Lung (tissue), 12 donors: ENCODE measurements around the gene TFIP11. TPM values are rescaled to one million over a fixed set of nuclear protein-coding genes. Genes with fewer than 3 reads are reported as not detected.

Experiments
- ATAC-seq: fragments of 200-7000 bp; cut with Tn5 transposase; one replicate; pipeline ENCODE4 v1.9.1; 2020; ENCODE audit warnings: moderate number of reproducible peaks; ENCODE audit not compliant: insufficient read depth, low FRiP score
- DNase-seq, 3 donors: peaks; one replicate each; pipeline ENCODE4 v3.0.0-alpha.2; 2013 to 2017
- H3K27ac ChIP-seq, 2 donors: one replicate each; pipeline ENCODE4 v1.5.1; 2013; ENCODE audit warnings: mild to moderate bottlenecking in 2 of 2, moderate library complexity in 2 of 2, control low read depth in 1 of 2, inconsistent platforms in 1 of 2, low read depth in 1 of 2, low read length in 1 of 2
- H3K27me3 ChIP-seq, 3 donors: one replicate each; pipeline ENCODE4 v1.5.1; 2013; ENCODE audit warnings: low read length in 2 of 3; ENCODE audit not compliant: control insufficient read depth in 3 of 3, insufficient read depth in 3 of 3
- H3K36me3 ChIP-seq, 4 donors: one replicate each; pipeline ENCODE4 v1.5.1; 2013; ENCODE audit warnings: low read length in 4 of 4, mild to moderate bottlenecking in 1 of 4, moderate library complexity in 1 of 4; ENCODE audit not compliant: control insufficient read depth in 4 of 4, insufficient read depth in 4 of 4
- H3K4me1 ChIP-seq, 5 donors: one replicate each; pipeline ENCODE4 v1.5.1; 2013; ENCODE audit warnings: low read length in 5 of 5, mild to moderate bottlenecking in 2 of 5, moderate library complexity in 1 of 5; ENCODE audit not compliant: control insufficient read depth in 5 of 5, insufficient read depth in 5 of 5
- H3K4me3 ChIP-seq: one replicate; pipeline ENCODE4 v1.5.1; 2013; ENCODE audit warnings: mild to moderate bottlenecking, control low read depth, moderate library complexity
- H3K9ac ChIP-seq, 2 donors: one replicate each; pipeline ENCODE4 v1.5.1; 2013; ENCODE audit warnings: low read length in 2 of 2, control low read depth in 1 of 2; ENCODE audit not compliant: insufficient read depth in 1 of 2
- H3K9me3 ChIP-seq, 4 donors: one replicate each; pipeline ENCODE4 v1.5.1; 2013; ENCODE audit warnings: low read length in 3 of 4, mild to moderate bottlenecking in 1 of 4, moderate library complexity in 1 of 4; ENCODE audit not compliant: control insufficient read depth in 4 of 4, insufficient read depth in 3 of 4
- WGBS, 2 donors: extraction: QIAGEN DNeasy Blood & Tissue Kit; methylation state at CpG; one replicate each; pipeline ENCODE4 v1.1.7; 2013; 5-methylcytosine and 5-hydroxymethylcytosine counted together
- polyA plus RNA-seq, 2 donors: library from polyadenylated mRNA; stranded (reverse); fragments of 200-250 nt; gene quantifications; one replicate each; pipeline ENCODE4 v1.2.1, GENCODE V29; 2013
- total RNA-seq, 2 donors: library from RNA; depleted of rRNA in 1 of 2; stranded (reverse); fragments of >200 nt in 1 of 2; gene quantifications; one replicate each; pipeline ENCODE4 v1.2.1, GENCODE V29; 2014 to 2021
- TF ChIP-seq, protein P1 (sequence below): IDR thresholded peaks from 2 replicates; pipeline ENCODE4 v1.5.1; 2012; ENCODE audit warnings: mild to moderate bottlenecking; ENCODE audit errors: control extremely low read depth, extremely low read depth
- donor health status: control.
- donor health status: control.
- donor health status: Bipolar disorder and iron deficiency.
- donor health status: healthy.
- donor health status: DM: yes; HTN: yes; CAD: no.

TFIP11 gene
- total and polyA plus RNA-seq, 4 donors: 18.4 to 37.2 (median 24.5) TPM

DNA sequence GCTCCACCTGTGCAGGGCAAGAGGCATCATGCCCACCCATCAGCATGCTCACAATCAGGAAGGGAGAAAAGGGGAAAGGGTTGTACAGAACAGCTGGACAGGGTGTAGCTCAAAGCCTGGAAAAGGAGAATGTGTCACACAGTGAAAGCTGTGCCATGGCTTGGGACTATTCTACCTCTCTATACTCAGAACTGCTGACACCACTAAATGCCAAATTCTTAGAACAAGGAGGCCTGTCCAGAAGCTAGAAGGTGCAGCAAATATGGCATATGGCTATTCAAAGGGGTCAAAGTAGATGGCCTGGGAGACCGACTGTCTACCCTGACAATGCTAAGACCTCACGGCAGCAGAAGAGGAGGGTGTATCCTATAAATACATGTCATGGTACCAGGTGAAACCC is 41.5 kb downstream of the TFIP11 start:
- TF ChIP-seq, protein P1, sequence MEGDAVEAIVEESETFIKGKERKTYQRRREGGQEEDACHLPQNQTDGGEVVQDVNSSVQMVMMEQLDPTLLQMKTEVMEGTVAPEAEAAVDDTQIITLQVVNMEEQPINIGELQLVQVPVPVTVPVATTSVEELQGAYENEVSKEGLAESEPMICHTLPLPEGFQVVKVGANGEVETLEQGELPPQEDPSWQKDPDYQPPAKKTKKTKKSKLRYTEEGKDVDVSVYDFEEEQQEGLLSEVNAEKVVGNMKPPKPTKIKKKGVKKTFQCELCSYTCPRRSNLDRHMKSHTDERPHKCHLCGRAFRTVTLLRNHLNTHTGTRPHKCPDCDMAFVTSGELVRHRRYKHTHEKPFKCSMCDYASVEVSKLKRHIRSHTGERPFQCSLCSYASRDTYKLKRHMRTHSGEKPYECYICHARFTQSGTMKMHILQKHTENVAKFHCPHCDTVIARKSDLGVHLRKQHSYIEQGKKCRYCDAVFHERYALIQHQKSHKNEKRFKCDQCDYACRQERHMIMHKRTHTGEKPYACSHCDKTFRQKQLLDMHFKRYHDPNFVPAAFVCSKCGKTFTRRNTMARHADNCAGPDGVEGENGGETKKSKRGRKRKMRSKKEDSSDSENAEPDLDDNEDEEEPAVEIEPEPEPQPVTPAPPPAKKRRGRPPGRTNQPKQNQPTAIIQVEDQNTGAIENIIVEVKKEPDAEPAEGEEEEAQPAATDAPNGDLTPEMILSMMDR: no peak
- Histone ChIP-seq H3K4me3 (no peak overlapping the region), H3K27ac (no peak overlapping the region), H3K9ac (no peak overlapping the region), H3K36me3 (peaks cover 24 to 56% (median 46%) of the 10 kb centered on the region in 4 donors), H3K9me3 (no peaks in the 10 kb centered on the region), H3K27me3 (no peaks in the 10 kb centered on the region), H3K4me1 (no peaks in the 10 kb centered on the region)
- DNase-seq (no peak), ATAC-seq (no peak)
- 100% methylated on average over 2 of the region's 2 CpGs for WGBS, 2 donors

DNA sequence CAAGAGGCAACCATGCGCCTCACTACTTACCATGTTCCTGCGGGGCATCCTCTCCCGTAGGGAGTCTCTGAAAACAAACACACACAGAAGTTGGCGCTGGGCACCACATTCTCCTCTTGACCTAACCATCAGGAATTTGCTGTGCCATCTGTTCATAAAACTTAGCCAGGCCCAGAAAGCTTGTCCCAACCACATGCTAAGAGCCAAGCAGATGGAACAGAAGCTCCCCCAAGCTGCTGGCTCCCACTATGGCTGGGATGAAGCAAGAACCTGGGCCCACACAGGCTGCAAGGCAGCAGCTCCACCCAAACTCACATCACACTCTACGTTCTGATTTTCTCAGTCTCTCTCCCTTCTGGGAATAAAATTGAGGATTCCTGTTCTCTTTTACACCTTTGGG is 46.1 kb downstream of the TFIP11 start:
- WGBS, 2 donors: 89 to 90% methylated on average over 5 of the region's 5 CpGs
- Histone ChIP-seq H3K36me3 (peaks cover 46 to 60% (median 52%) of the 10 kb centered on the region in 4 donors), H3K4me1 (no peaks in the 10 kb centered on the region)

GRCh38 chr22:26464312-26464711 is 48.0 kb downstream of the TFIP11 start:
- TF ChIP-seq, protein P1: no peak
- no peak overlapping the region for H3K9ac ChIP-seq
- H3K9me3 ChIP-seq: no peaks in the 10 kb centered on the region
- no peak overlapping the region for H3K27ac ChIP-seq
- H3K4me1 ChIP-seq: no peaks in the 10 kb centered on the region
- DNase-seq (no peak), ATAC-seq (no peak)
- no peak overlapping the region for H3K4me3 ChIP-seq
- peaks cover 32 to 52% (median 42%) of the 10 kb centered on the region in 4 donors for H3K36me3 ChIP-seq
- 81 to 86% methylated on average over 7 of the region's 7 CpGs for WGBS, 2 donors
- H3K27me3 ChIP-seq: no peaks in the 10 kb centered on the region

More for the DNA sequence above, 46.1 kb downstream of the TFIP11 start:
- TF ChIP-seq, protein P1: no peak
- no peak for ATAC-seq
- no peak for DNase-seq
- Histone ChIP-seq H3K27ac (no peak overlapping the region), H3K27me3 (no peaks in the 10 kb centered on the region), H3K9ac (no peak overlapping the region), H3K4me3 (no peak overlapping the region), H3K9me3 (no peaks in the 10 kb centered on the region)

DNA sequence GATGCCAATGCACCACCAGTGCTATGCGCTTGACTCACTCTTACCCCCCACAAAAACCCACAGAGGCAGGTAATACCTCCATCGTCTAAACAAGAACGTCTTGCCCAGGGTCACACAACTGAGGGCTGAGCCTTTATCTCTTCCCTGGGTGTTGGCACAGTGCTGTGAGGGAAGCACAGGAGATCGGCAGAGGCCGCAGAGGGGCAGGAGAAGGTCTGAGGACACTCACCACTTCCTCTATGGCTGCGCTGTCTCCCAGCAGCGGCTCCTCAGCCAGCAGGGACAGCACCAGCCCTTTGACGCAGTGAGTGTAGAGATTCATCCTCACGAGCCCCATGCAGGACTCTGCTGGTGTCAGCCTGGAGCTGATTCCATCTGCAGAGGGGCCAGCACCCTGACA is 48.6 kb downstream of the TFIP11 start:
- no peak for DNase-seq
- ATAC-seq: no peak
- Histone ChIP-seq H3K27ac (no peak overlapping the region), H3K4me1 (no peaks in the 10 kb centered on the region), H3K9me3 (no peaks in the 10 kb centered on the region), H3K4me3 (no peak overlapping the region), H3K27me3 (no peaks in the 10 kb centered on the region), H3K36me3 (peaks cover 33 to 48% (median 41%) of the 10 kb centered on the region in 4 donors), H3K9ac (no peak overlapping the region)
- 41 to 77% methylated on average over 9 of the region's 9 CpGs for WGBS, 2 donors
- TF ChIP-seq, protein P1: no peak
